Stomach (tissue), 9 donors: ENCODE data around the gene ENAH. TPM values are rescaled to one million over a fixed set of nuclear protein-coding genes. Genes with fewer than 3 reads are reported as not detected.
A peak's percentile ranks its signal among the peaks of the same experiment; 100 is the strongest.

Source experiments
- DNase-seq, 2 donors: peaks; one replicate each; pipeline versions ENCODE4 v3.0.0 to v3.0.0-alpha.2; 2013 to 2019
- H3K27ac ChIP-seq, 5 donors: fragments of 200-600 bp in 4 of 5; sonication (generic) in 4 of 5; one replicate each; pipeline ENCODE4 v1.5.1; 2013 to 2019; ENCODE audit warnings: mild to moderate bottlenecking in 1 of 5, moderate library complexity in 1 of 5
- H3K27me3 ChIP-seq, 3 donors: fragments of 200-600 bp; sonication (generic); one replicate each; pipeline ENCODE4 v1.5.1; 2017 to 2019; ENCODE audit warnings: mixed run types in 1 of 3
- H3K36me3 ChIP-seq, 4 donors: fragments of 200-600 bp; sonication (generic); 1 replicate in 3 of 4; 2 replicates in 1 of 4; pipeline ENCODE4 v1.5.1; 2016 to 2019
- H3K4me1 ChIP-seq, 4 donors: fragments of 200-600 bp; sonication (generic); one replicate each; pipeline ENCODE4 v1.5.1; 2016 to 2019
- H3K4me3 ChIP-seq, 4 donors: fragments of 200-600 bp; sonication (generic) in 3 of 4; one replicate each; pipeline ENCODE4 v1.5.1; 2016 to 2019; ENCODE audit warnings: mild to moderate bottlenecking in 1 of 4
- H3K9me3 ChIP-seq, 4 donors: fragments of 200-600 bp; sonication (generic); one replicate each; pipeline ENCODE4 v1.5.1; 2016 to 2019
- CTCF ChIP-seq, 7 experiments: fragments of 450-650 bp in 4 of 7; fragments of 200-600 bp in 3 of 7; sonication (generic) in 3 of 7; IDR thresholded peaks; one replicate each; pipeline ENCODE4 v1.5.1; 2016 to 2019; ENCODE audit warnings: antibody characterized with exemption in 7 of 7, control low read depth in 2 of 7, mild to moderate bottlenecking in 1 of 7
- EP300 ChIP-seq: sonication (generic); formaldehyde crosslinking; IDR thresholded peaks from one replicate; pipeline ENCODE4 v1.6.1; 2017; ENCODE audit warnings: antibody characterized with exemption
- POLR2A ChIP-seq, 4 donors: fragments of 450-650 bp; IDR thresholded peaks; one replicate each; pipeline ENCODE4 v1.6.1; 2016; ENCODE audit warnings: antibody characterized with exemption in 4 of 4, control low read depth in 2 of 4, mild to moderate bottlenecking in 1 of 4, moderate library complexity in 1 of 4
- POLR2AphosphoS5 ChIP-seq, 3 donors: sonication (generic); formaldehyde crosslinking; IDR thresholded peaks; one replicate each; pipeline ENCODE4 v1.6.1; 2016; ENCODE audit warnings: antibody characterized with exemption in 3 of 3
- WGBS, 5 donors: extraction: QIAGEN DNeasy Blood & Tissue Kit in 3 of 5; methylation state at CpG; one replicate each; pipeline versions ENCODE4 v1.1.5 to v1.1.7; 2013 to 2018; 5-methylcytosine and 5-hydroxymethylcytosine counted together
- intact Hi-C: fragments of 100-400 bp; cut with DNase I; formaldehyde crosslinking; loops from one replicate; pipeline ENCODE4 v1.15.1; 2023; ENCODE audit warnings: low total_unique reads
- polyA plus RNA-seq, 3 donors: library from polyadenylated mRNA; stranded (reverse); fragments of 200-250 nt; gene quantifications; one replicate each; pipeline ENCODE4 v1.2.3, GENCODE V29; 2013
- total RNA-seq, 5 donors: library from RNA; depleted of rRNA; stranded (reverse); fragments of >200 nt; gene quantifications; one replicate each; pipeline versions ENCODE4 v1.1.0 to v1.2.3, GENCODE V29; 2014 to 2016
- donor health status: healthy with polysubstance abuse.
- donor health status: Bipolar disorder and iron deficiency.
- donor health status: healthy.

ENAH gene
- total and polyA plus RNA-seq, 8 donors = 8.5 to 186 (median 110) TPM

DNA sequence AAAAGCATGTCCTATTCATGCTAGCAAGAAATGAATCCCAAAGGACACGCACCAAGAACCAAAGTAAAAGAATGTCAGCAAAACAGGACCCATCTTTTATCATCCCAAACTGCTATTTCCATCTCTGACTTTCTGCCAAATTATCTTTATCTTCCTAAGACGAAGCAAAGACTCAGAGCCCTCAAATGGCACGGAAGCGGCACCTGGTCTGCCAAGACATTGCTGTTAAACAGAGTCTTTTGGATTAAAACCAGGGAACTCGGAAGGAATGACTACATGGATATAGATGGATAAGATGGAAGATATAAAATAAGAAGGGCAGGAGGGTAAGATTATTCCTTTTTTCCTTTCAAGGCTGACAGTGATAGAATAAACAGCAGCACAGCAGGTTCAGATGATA is 164.2 kb downstream of the ENAH start:
- TF ChIP-seq CTCF (IDR thresholded peaks at IDR 0.05) (no peak), POLR2A (IDR thresholded peaks at IDR 0.05) (no peak), POLR2AphosphoS5 (IDR thresholded peaks at IDR 0.05) (no peak)
- no peaks in the 10 kb centered on the region for H3K36me3 ChIP-seq
- H3K27ac ChIP-seq = peak overlapping the region in 1 of 5 donors; percentile 21
- H3K9me3 ChIP-seq = no peaks in the 10 kb centered on the region
- peaks cover 0 to 17% (median 0%) of the 10 kb centered on the region in 4 donors for H3K4me1 ChIP-seq
- no peaks in the 10 kb centered on the region for H3K27me3 ChIP-seq
- intact Hi-C loops = no loop called here
- no peak for DNase-seq
- H3K4me3 ChIP-seq = no peak overlapping the region
- 51 to 71% (median 58%) methylated on average over 5 of the region's 5 CpGs for WGBS, 5 donors

DNA sequence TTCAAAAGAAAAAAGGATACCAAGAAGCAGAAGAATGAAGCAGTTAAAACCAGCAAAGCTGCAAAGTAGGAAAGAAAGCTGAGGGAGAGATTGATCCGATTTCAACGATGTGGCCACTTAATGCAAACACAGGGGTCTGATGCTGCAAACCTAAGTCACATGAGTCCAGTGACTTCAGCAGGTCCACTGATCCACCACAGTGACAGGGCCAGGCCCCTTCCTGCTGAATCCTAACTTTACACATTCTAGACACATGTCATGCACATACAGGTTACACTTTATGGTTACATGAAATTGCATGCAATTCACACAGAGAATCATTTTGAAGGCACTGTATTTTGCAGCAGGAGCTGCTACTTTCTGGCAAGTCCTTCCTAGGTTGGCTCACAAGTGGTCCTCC is 166.1 kb downstream of the ENAH start:
- TF ChIP-seq EP300 (no peak), POLR2A (IDR thresholded peaks at IDR 0.05) (no peak), POLR2AphosphoS5 (IDR thresholded peaks at IDR 0.05) (no peak), CTCF (IDR thresholded peaks at IDR 0.05) (no peak)
- H3K27ac ChIP-seq = no peak overlapping the region
- H3K36me3 ChIP-seq = no peaks in the 10 kb centered on the region
- no peak overlapping the region for H3K4me3 ChIP-seq
- no peak for DNase-seq
- peaks cover 0 to 31% (median 4%) of the 10 kb centered on the region in 4 donors for H3K4me1 ChIP-seq
- WGBS, 5 donors = 51 to 75% (median 68%) methylated on average over 2 of the region's 2 CpGs
- H3K27me3 ChIP-seq = no peaks in the 10 kb centered on the region
- H3K9me3 ChIP-seq = no peaks in the 10 kb centered on the region
- intact Hi-C loops = no loop called here

DNA sequence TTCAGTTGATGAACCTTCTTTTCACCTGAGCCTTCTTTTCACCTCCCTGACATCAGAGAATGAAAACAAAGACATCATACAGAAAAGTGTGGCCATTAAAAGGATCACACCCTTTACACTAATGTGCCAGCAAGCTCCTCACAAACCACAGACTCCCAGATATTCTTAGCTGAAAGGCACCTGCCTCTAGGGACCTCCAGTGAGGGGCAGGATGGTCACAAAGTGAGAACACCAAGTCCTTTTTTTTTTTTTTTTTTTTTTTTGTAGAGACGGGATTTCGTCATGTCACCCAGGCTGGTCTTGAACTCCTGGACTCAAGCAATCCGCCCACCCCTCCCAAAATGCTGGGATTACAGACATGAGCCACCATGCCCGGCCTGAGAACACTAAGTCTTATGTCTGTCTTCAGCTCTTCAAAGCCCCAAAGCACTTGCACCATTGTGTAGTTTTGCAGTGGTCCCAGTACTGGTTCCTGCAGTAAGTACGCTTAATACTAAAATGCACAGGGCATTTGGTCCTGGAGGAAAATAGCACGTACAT is 166.9 kb downstream of the ENAH start:
- peaks cover 0 to 39% (median 9%) of the 10 kb centered on the region in 4 donors for H3K4me1 ChIP-seq

GRCh38 chr1:225485226-225485625 is 167.7 kb downstream of the ENAH start:
- 82 to 91% (median 87%) methylated on average over 3 of the region's 3 CpGs for WGBS, 5 donors
- Histone ChIP-seq H3K36me3 (no peaks in the 10 kb centered on the region), H3K4me3 (no peak overlapping the region), H3K9me3 (no peaks in the 10 kb centered on the region), H3K27ac (peak overlapping the region in 1 of 5 donors; percentile 70), H3K27me3 (no peaks in the 10 kb centered on the region), H3K4me1 (peaks cover 0 to 44% (median 9%) of the 10 kb centered on the region in 4 donors)
- TF ChIP-seq POLR2A (IDR thresholded peaks at IDR 0.05) = no peak
- TF ChIP-seq POLR2AphosphoS5 (IDR thresholded peaks at IDR 0.05) = no peak
- TF ChIP-seq CTCF (IDR thresholded peaks at IDR 0.05) = no peak
- no peak for TF ChIP-seq EP300
- no peak for DNase-seq
- intact Hi-C loops = no loop called here

More for the DNA sequence above, 166.9 kb downstream of the ENAH start:
- TF ChIP-seq POLR2AphosphoS5 (IDR thresholded peaks at IDR 0.05) (no peak), POLR2A (IDR thresholded peaks at IDR 0.05) (no peak), EP300 (no peak), CTCF (IDR thresholded peaks at IDR 0.05) (no peak)
- no peak overlapping the region for H3K4me3 ChIP-seq
- no peaks in the 10 kb centered on the region for H3K27me3 ChIP-seq
- 92 to 96% (median 94%) methylated on average over 6 of the region's 6 CpGs for WGBS, 5 donors
- no peaks in the 10 kb centered on the region for H3K36me3 ChIP-seq
- intact Hi-C loops = no loop called here
- peak overlapping the region in 1 of 5 donors; percentile 70 for H3K27ac ChIP-seq
- no peak for DNase-seq
- H3K9me3 ChIP-seq = no peaks in the 10 kb centered on the region
